Measurements from ENCODE around the gene TFB1M.

Gene TFB1M

GRCh38 chr6:155265843-155266535 is 48.3 kb downstream of the TFB1M start:
- DNase-seq (ENCODE audit: low read depth in 2 of 2, low spot score in 1 of 2), result no peak

- DNase-seq (ENCODE audit: low read depth in 2 of 2, low spot score in 1 of 2), result no peak
These were observed 49.5 kb downstream of the TFB1M start for GRCh38 chr6:155264693-155265320.

- DNase-seq (ENCODE audit: low read depth in 2 of 2, low spot score in 1 of 2), result no peak
These were observed 50.8 kb downstream of the TFB1M start, which contains the start of gene CLDN20 for GRCh38 chr6:155263373-155264063. CLDN20 (plus strand) TSS chr6:155264013; CDS start chr6:155275720, 11,707 bp downstream.

- no peak for DNase-seq (ENCODE audit: low read depth in 2 of 2, low spot score in 1 of 2)
These were observed 51.6 kb downstream of the TFB1M start for GRCh38 chr6:155262655-155263054.

GRCh38 chr6:155261111-155261900 is 53.0 kb downstream of the TFB1M start:
- DNase-seq (ENCODE audit: low read depth in 2 of 2, low spot score in 1 of 2), result no peak

- no peak for DNase-seq (ENCODE audit: low read depth in 2 of 2, low spot score in 1 of 2)
These were observed 53.6 kb downstream of the TFB1M start for GRCh38 chr6:155260686-155261085.

GRCh38 chr6:155259897-155260296 is 54.4 kb downstream of the TFB1M start:
- DNase-seq (ENCODE audit: low read depth in 2 of 2, low spot score in 1 of 2), result no peak

- no peak for DNase-seq (ENCODE audit: low read depth in 2 of 2, low spot score in 1 of 2)
These were observed 55.1 kb downstream of the TFB1M start for GRCh38 chr6:155259204-155259603.

GRCh38 chr6:155257796-155258195 is 56.5 kb downstream of the TFB1M start:
- DNase-seq (ENCODE audit: low read depth in 2 of 2, low spot score in 1 of 2), result no peak

GRCh38 chr6:155256122-155256795 is 58.0 kb downstream of the TFB1M start:
- DNase-seq (ENCODE audit: low read depth in 2 of 2, low spot score in 1 of 2), result no peak

GRCh38 chr6:155254139-155254538 is 60.1 kb downstream of the TFB1M start:
- no peak for DNase-seq (ENCODE audit: low read depth in 2 of 2, low spot score in 1 of 2)

- no peak for DNase-seq (ENCODE audit: low read depth in 2 of 2, low spot score in 1 of 2)
These were observed 60.9 kb downstream of the TFB1M start for GRCh38 chr6:155253337-155253736.

GRCh38 chr6:155252581-155252980 is 61.7 kb downstream of the TFB1M start:
- no peak for DNase-seq (ENCODE audit: low read depth in 2 of 2, low spot score in 1 of 2)

GRCh38 chr6:155250701-155251381 is 63.4 kb downstream of the TFB1M start:
- DNase-seq (ENCODE audit: low read depth in 2 of 2, low spot score in 1 of 2), result no peak

- no peak for DNase-seq (ENCODE audit: low read depth in 2 of 2, low spot score in 1 of 2)
These were observed 66.0 kb downstream of the TFB1M start for GRCh38 chr6:155248008-155249001.

GRCh38 chr6:155247618-155248007 is 66.7 kb downstream of the TFB1M start:
- no peak for DNase-seq (ENCODE audit: low read depth in 2 of 2, low spot score in 1 of 2)

- DNase-seq (ENCODE audit: low read depth in 2 of 2, low spot score in 1 of 2), result no peak
These were observed 67.5 kb downstream of the TFB1M start for GRCh38 chr6:155246825-155247224.

GRCh38 chr6:155245831-155246230 is 68.5 kb downstream of the TFB1M start:
- DNase-seq (ENCODE audit: low read depth in 2 of 2, low spot score in 1 of 2), result no peak

- DNase-seq (ENCODE audit: low read depth in 2 of 2, low spot score in 1 of 2), result no peak
These were observed 69.1 kb downstream of the TFB1M start for GRCh38 chr6:155245193-155245592.
